Activated T-helper 1 cell treated with Interleukin-2 at 50 U/mL for 16 hours (primary cell): ENCODE measurements around the gene KCNK10.

Experiments used
- DNase-seq: peaks from one replicate; pipeline ENCODE4 v3.0.0-alpha.2; 2020; ENCODE audit warnings: low read depth

Gene KCNK10

GRCh38 chr14:88323086-88323522 is at the start of gene KCNK10:
Gene KCNK10, minus strand, starts transcription at chr14:88323269. Its CDS starts 471 bp downstream, at chr14:88322798.
- DNase-seq: no peak

- DNase-seq: no peak
Measured at GRCh38 chr14:88369496-88369895, 46.4 kb upstream of the KCNK10 start.

- no peak for DNase-seq
Measured at GRCh38 chr14:88364710-88365413, 41.8 kb upstream of the KCNK10 start.

GRCh38 chr14:88363644-88364043 is 40.6 kb upstream of the KCNK10 start:
- no peak for DNase-seq

GRCh38 chr14:88359500-88359899 is 36.4 kb upstream of the KCNK10 start:
- DNase-seq: no peak

- DNase-seq: no peak
Measured at GRCh38 chr14:88354358-88354757, 31.3 kb upstream of the KCNK10 start.

GRCh38 chr14:88352698-88353097 is 29.6 kb upstream of the KCNK10 start:
- no peak for DNase-seq

GRCh38 chr14:88351966-88352691 is 29.1 kb upstream of the KCNK10 start:
- no peak for DNase-seq

GRCh38 chr14:88348546-88348945 is 25.5 kb upstream of the KCNK10 start:
- no peak for DNase-seq

- DNase-seq: no peak
Measured at GRCh38 chr14:88346048-88346639, 23.1 kb upstream of the KCNK10 start.

- no peak for DNase-seq
Measured at GRCh38 chr14:88342980-88343379, 19.9 kb upstream of the KCNK10 start.

GRCh38 chr14:88340357-88340756 is 17.3 kb upstream of the KCNK10 start:
- no peak for DNase-seq

- no peak for DNase-seq
Measured at GRCh38 chr14:88333036-88333435, 10.0 kb upstream of the KCNK10 start.

GRCh38 chr14:88327497-88327896 is 4.4 kb upstream of the KCNK10 start:
- DNase-seq: no peak

- DNase-seq: no peak
Measured at GRCh38 chr14:88326352-88327103, 3.5 kb upstream of the KCNK10 start.

GRCh38 chr14:88325883-88326282 is 2.8 kb upstream of the KCNK10 start:
- no peak for DNase-seq

- DNase-seq: no peak
Measured at GRCh38 chr14:88324930-88325329, 1.9 kb upstream of the KCNK10 start.

- DNase-seq: no peak
Measured at GRCh38 chr14:88324491-88324890, 1.4 kb upstream of the KCNK10 start.

- no peak for DNase-seq
Measured at GRCh38 chr14:88323523-88324199, 592 bp upstream of the KCNK10 start.

- DNase-seq: no peak
Measured at GRCh38 chr14:88322504-88323085, 474 bp downstream of the KCNK10 start.

- no peak for DNase-seq
Measured at GRCh38 chr14:88321692-88322503, 1.2 kb downstream of the KCNK10 start.
